Measurements from ENCODE around the gene NRG2. TPM values are rescaled to one million over a fixed set of nuclear protein-coding genes. Genes with fewer than 3 reads are reported as not detected.

The NRG2 gene
- total RNA-seq, 1 experiment from 2014 or later = 0.91 TPM

DNA sequence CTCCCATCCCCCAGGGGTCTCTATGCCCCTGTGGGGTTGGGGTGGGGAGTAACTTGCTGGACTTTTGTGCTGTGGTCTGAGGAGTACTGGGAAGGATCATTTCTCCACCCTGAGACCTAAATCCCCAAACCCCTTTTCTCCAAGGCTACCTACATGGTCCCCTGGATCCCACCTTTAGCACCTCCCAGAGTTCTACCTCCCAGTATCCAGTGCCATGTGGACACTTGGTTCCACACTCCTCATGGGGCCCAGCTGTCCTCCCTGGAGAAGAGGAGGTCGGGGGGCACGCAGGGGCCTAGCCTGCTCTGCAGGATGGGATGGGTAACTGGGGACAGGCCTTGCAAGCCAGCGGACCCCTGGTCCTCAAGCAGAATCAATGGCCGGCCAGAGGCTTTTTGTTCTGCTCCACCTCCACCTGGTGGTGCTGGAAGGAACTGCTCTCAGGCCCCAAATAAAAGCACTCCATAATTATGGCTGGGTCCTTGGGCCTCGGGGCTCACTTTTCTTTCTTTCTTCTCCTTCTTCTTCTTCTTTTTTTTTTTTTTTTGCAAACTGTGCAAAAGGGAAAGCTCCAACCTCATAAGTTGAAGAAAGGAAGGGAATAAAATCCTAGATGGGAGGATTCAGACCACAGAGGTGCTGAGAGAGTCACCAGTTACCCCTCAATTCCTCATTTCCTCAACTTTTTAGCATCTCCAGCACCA lies 179.1 kb downstream of the NRG2 start:
- BruUV-seq (replicated peaks) = no TSS peak
- intact Hi-C loops (cut with micrococcal nuclease) = loop anchor here (1.0 to 5.0 kb wide), 2 partner anchors 77 to 103 kb away; no protein-coding TSS in a partner anchor

More for the DNA sequence above, 179.1 kb downstream of the NRG2 start:
- TF ChIP-seq EZH2 (IDR thresholded peaks at IDR 0.05) (no peak), TCF7L2 (IDR thresholded peaks at IDR 0.05; ENCODE audit: borderline replicate concordance, extremely low read depth, insufficient read depth, insufficient read length) (no peak), RAD21 (IDR thresholded peaks at IDR 0.05; ENCODE audit: low read depth) (peak; percentile 85), JUND (IDR thresholded peaks at IDR 0.05) (no peak), YY1 (IDR thresholded peaks at IDR 0.05; ENCODE audit: extremely low read depth, insufficient replicate concordance, low read depth, low read length) (peak; percentile 54)
- TF ChIP-seq, protein P1, sequence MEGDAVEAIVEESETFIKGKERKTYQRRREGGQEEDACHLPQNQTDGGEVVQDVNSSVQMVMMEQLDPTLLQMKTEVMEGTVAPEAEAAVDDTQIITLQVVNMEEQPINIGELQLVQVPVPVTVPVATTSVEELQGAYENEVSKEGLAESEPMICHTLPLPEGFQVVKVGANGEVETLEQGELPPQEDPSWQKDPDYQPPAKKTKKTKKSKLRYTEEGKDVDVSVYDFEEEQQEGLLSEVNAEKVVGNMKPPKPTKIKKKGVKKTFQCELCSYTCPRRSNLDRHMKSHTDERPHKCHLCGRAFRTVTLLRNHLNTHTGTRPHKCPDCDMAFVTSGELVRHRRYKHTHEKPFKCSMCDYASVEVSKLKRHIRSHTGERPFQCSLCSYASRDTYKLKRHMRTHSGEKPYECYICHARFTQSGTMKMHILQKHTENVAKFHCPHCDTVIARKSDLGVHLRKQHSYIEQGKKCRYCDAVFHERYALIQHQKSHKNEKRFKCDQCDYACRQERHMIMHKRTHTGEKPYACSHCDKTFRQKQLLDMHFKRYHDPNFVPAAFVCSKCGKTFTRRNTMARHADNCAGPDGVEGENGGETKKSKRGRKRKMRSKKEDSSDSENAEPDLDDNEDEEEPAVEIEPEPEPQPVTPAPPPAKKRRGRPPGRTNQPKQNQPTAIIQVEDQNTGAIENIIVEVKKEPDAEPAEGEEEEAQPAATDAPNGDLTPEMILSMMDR (IDR thresholded peaks at IDR 0.05 in 2 of 3, conservative IDR thresholded peaks at IDR 0.05 in 1 of 3; ENCODE audit: borderline replicate concordance in 1 of 3, insufficient read depth in 1 of 3, low read depth in 2 of 3, low read length in 2 of 3) = peak; percentile 85 to 90 (median 88)
- TF ChIP-seq, protein P2, sequence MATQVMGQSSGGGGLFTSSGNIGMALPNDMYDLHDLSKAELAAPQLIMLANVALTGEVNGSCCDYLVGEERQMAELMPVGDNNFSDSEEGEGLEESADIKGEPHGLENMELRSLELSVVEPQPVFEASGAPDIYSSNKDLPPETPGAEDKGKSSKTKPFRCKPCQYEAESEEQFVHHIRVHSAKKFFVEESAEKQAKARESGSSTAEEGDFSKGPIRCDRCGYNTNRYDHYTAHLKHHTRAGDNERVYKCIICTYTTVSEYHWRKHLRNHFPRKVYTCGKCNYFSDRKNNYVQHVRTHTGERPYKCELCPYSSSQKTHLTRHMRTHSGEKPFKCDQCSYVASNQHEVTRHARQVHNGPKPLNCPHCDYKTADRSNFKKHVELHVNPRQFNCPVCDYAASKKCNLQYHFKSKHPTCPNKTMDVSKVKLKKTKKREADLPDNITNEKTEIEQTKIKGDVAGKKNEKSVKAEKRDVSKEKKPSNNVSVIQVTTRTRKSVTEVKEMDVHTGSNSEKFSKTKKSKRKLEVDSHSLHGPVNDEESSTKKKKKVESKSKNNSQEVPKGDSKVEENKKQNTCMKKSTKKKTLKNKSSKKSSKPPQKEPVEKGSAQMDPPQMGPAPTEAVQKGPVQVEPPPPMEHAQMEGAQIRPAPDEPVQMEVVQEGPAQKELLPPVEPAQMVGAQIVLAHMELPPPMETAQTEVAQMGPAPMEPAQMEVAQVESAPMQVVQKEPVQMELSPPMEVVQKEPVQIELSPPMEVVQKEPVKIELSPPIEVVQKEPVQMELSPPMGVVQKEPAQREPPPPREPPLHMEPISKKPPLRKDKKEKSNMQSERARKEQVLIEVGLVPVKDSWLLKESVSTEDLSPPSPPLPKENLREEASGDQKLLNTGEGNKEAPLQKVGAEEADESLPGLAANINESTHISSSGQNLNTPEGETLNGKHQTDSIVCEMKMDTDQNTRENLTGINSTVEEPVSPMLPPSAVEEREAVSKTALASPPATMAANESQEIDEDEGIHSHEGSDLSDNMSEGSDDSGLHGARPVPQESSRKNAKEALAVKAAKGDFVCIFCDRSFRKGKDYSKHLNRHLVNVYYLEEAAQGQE (IDR thresholded peaks at IDR 0.05; ENCODE audit: low read depth) = no peak
- Histone ChIP-seq H3K27ac (ENCODE audit: low read depth, low read length) (no peak overlapping the region), H4K20me1 (ENCODE audit: insufficient read depth) (no peaks in the 10 kb centered on the region), H3K9ac (ENCODE audit: low read length) (no peak overlapping the region), H2AFZ (ENCODE audit: low read depth, low read length, poor library complexity, severe bottlenecking) (peak overlapping the region; percentile 22), H3K79me2 (ENCODE audit: insufficient read depth, low read length) (no peaks in the 10 kb centered on the region), H3K27me3 (ENCODE audit: insufficient read depth, low read length) (no peaks in the 10 kb centered on the region), H3K4me2 (ENCODE audit: low read length) (no peak overlapping the region), H3K4me3 (replicated peaks in 1 of 2; ENCODE audit: low read depth in 1 of 2, low read length in 2 of 2) (no peak overlapping the region), H3K4me1 (ENCODE audit: control insufficient read depth in 1 of 2, insufficient read depth in 2 of 2, low read length in 2 of 2) (no peaks in the 10 kb centered on the region; a peak in 1 of 4 replicates), H3K9me2 (ENCODE audit: insufficient read depth) (no peaks in the 10 kb centered on the region), H3K9me3 (ENCODE audit: control insufficient read depth in 1 of 2, insufficient read depth in 1 of 2, low read depth in 1 of 2, low read length in 2 of 2) (no peaks in the 10 kb centered on the region), H3K36me3 (ENCODE audit: control insufficient read depth in 1 of 2, insufficient read depth in 2 of 2, low read length in 2 of 2) (no peaks in the 10 kb centered on the region)
- DNase-seq (ENCODE audit: low read depth, low spot score) (no peak), ATAC-seq (peak; percentile 88)
- RAD21 ChIA-PET (ENCODE audit: low non-redundant PET in 1 of 2, low total read pairs in 2 of 2, uncharacterized antibody in 2 of 2, unreplicated experiment in 2 of 2) = interaction anchor here (0.6 to 1.3 kb wide), 2 partner anchors 76 to 77 kb away, joined by 3 to 5 read pairs; no protein-coding TSS in a partner anchor
- CTCF ChIA-PET = interaction anchor here (1.6 to 2.4 kb wide), 2 partner anchors 76 to 105 kb away, joined by 6 to 18 read pairs; no protein-coding TSS in a partner anchor
- POLR2A ChIA-PET = no interaction called here
